ENCODE results near the gene CCDC150.

Gene CCDC150

GRCh38 chr2:196638765-196639164 is 750 bp upstream of the CCDC150 start:
- CTCF ChIA-PET, result interaction anchor here (1.1 to 1.9 kb wide), 2 partner anchors 27 to 81 kb away, joined by 3 to 6 read pairs; no protein-coding TSS in a partner anchor

GRCh38 chr2:196640031-196640548 is 575 bp downstream of the CCDC150 start:
- CTCF ChIA-PET, result interaction anchor here (1.9 kb wide), 1 partner anchor 26 kb away, joined by 6 read pairs; no protein-coding TSS in a partner anchor
- peak overlapping the region; percentile 89 for H3K4me3 ChIP-seq (ENCODE audit: low read depth, low read length)
- POLR2A ChIA-PET, result no interaction called here
- no peak for DNase-seq (ENCODE audit: low read depth, low spot score)
- no peak for TF ChIP-seq CTCF (IDR thresholded peaks at IDR 0.05; ENCODE audit: insufficient read depth, low read length, missing control alignments)

More at GRCh38 chr2:196638765-196639164, 750 bp upstream of the CCDC150 start:
- POLR2A ChIA-PET, result no interaction called here
- no peak for DNase-seq (ENCODE audit: low read depth, low spot score)
- no peak for TF ChIP-seq CTCF (IDR thresholded peaks at IDR 0.05; ENCODE audit: insufficient read depth, low read length, missing control alignments)
- no peak overlapping the region for H3K4me3 ChIP-seq (ENCODE audit: low read depth, low read length)

DNA sequence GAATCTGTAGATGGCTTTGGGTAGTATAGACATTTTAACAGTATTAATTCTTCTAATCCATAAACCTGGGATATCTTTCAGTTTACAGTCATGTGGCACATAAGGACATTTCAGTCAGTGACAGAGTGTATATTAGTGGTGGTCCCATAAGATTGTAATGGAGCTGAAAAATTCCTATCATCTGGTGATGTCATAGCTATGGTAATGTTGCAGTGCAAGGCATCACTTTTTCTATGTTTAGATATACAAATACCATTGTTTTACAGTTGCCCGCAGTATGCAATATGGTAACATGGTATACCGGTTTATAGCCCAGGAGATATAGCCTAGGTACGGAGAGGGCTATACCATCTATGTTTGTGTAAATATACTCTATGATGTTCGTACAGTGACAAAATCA is 9.7 kb downstream of the CCDC150 start:
- POLR2A ChIA-PET, result no interaction called here
- no peak overlapping the region for H3K4me3 ChIP-seq (ENCODE audit: low read depth, low read length)
- no peak for DNase-seq (ENCODE audit: low read depth, low spot score)
- TF ChIP-seq CTCF (IDR thresholded peaks at IDR 0.05; ENCODE audit: insufficient read depth, low read length, missing control alignments), result no peak
- CTCF ChIA-PET, result no interaction called here

GRCh38 chr2:196651387-196652094 is 12.0 kb downstream of the CCDC150 start:
- no peak for DNase-seq (ENCODE audit: low read depth, low spot score)
- TF ChIP-seq CTCF (IDR thresholded peaks at IDR 0.05; ENCODE audit: insufficient read depth, low read length, missing control alignments), result no peak
- ChIA-PET CTCF (interaction anchor here (0.8 kb wide), 1 partner anchor 9 kb away, joined by 3 read pairs; no protein-coding TSS in a partner anchor), POLR2A (no interaction called here)
- H3K4me3 ChIP-seq (ENCODE audit: low read depth, low read length), result no peak overlapping the region

- no peak overlapping the region for H3K4me3 ChIP-seq (ENCODE audit: low read depth, low read length)
- DNase-seq (ENCODE audit: low read depth, low spot score), result no peak
- TF ChIP-seq CTCF (IDR thresholded peaks at IDR 0.05; ENCODE audit: insufficient read depth, low read length, missing control alignments), result no peak
- CTCF ChIA-PET, result no interaction called here
- POLR2A ChIA-PET, result no interaction called here
These were observed 13.4 kb downstream of the CCDC150 start for GRCh38 chr2:196652869-196653268.

DNA sequence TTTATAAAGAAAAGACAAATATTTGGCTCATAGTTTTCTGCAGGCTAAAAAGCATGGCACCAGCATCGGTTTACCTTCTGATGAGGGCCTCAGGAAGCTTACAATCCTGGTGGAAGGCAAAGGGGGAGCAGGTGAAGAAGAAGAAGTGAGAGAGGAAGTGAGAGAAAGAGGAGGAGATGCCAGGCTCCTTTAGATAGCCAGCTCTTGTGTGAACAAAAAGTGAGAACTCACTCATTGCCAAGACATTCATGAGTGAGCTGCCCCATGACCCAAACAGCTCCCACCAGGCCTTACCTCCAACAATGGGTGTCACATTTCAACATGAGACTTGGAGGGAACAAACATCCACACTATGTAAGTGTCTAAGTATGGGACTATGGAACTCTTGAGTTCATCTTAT is 14.3 kb downstream of the CCDC150 start:
- H3K4me3 ChIP-seq (ENCODE audit: low read depth, low read length), result no peak overlapping the region
- DNase-seq (ENCODE audit: low read depth, low spot score), result no peak
- CTCF ChIA-PET, result no interaction called here
- no peak for TF ChIP-seq CTCF (IDR thresholded peaks at IDR 0.05; ENCODE audit: insufficient read depth, low read length, missing control alignments)
- POLR2A ChIA-PET, result no interaction called here
